Measurements from ENCODE around the gene ISM1. TPM values are rescaled to one million over a fixed set of nuclear protein-coding genes. Genes with fewer than 3 reads are reported as not detected.

The ISM1 gene
- total and polyA plus RNA-seq, 2 donors (not counting 3 experiments of a cell fraction or from before 2014, with no cell fraction given), result not detected

GRCh38 chr20:13321416-13321815, 100.3 kb downstream of the ISM1 start:
- Histone ChIP-seq H3K9me1 (replicated peaks; ENCODE audit: control insufficient read depth, extremely low read depth, insufficient read depth, low read length) (no peaks in the 10 kb centered on the region), H3K4me3 (replicated peaks in 1 of 3; ENCODE audit: insufficient read depth in 1 of 3, low read depth in 1 of 3, low read length in 3 of 3) (no peak overlapping the region), H3K9me3 (replicated peaks; ENCODE audit: control insufficient read depth, insufficient read depth, low read length) (no peaks in the 10 kb centered on the region), H3K4me1 (ENCODE audit: control insufficient read depth, extremely low read depth, insufficient read depth, low read length) (no peaks in the 10 kb centered on the region), H3K36me3 (ENCODE audit: control insufficient read depth in 2 of 2, extremely low read depth in 1 of 2, insufficient read depth in 2 of 2, low read length in 2 of 2) (no peaks in the 10 kb centered on the region), H3K9ac (replicated peaks; ENCODE audit: extremely low read depth, insufficient read depth, low read length) (no peak overlapping the region), H3K27me3 (ENCODE audit: control insufficient read depth in 2 of 2, insufficient read depth in 2 of 2, low read length in 2 of 2) (peaks cover 10 to 19% of the 10 kb centered on the region in 2 experiments), H3K4me2 (ENCODE audit: insufficient read depth, low read length) (no peak overlapping the region), H3K27ac (ENCODE audit: insufficient read depth, low read depth, low read length) (no peak overlapping the region), H4K20me1 (replicated peaks; ENCODE audit: control insufficient read depth, extremely low read depth, insufficient read depth, low read length) (no peaks in the 10 kb centered on the region), H2AFZ (ENCODE audit: low read depth, low read length) (no peak overlapping the region), H3K79me2 (ENCODE audit: control insufficient read depth, insufficient read depth, low read length) (no peaks in the 10 kb centered on the region)
- ChIA-PET CTCF (interaction anchor here (3.9 kb wide), 1 partner anchor 226 kb away, joined by 167 read pairs; no protein-coding TSS in a partner anchor), POLR2A (no interaction called here)
- FAIRE-seq, result no peak
- dilution Hi-C loops (cut with MboI; ENCODE audit: extremely low pct_ligation_motif_present, low sequenced_read_pairs) (no loop called here), intact Hi-C loops (cut with micrococcal nuclease) (no loop called here)
- no peak for TF ChIP-seq CTCF (IDR thresholded peaks at IDR 0.05; ENCODE audit: extremely low read depth in 1 of 2, insufficient read depth in 1 of 2, low read depth in 1 of 2, low read length in 2 of 2)
- no peak for TF ChIP-seq MAX (IDR thresholded peaks at IDR 0.05; ENCODE audit: insufficient read depth, insufficient read length)
- no peak for TF ChIP-seq POLR2AphosphoS5 (IDR thresholded peaks at IDR 0.05; ENCODE audit: insufficient read depth, low read depth, low read length)
- no TSS peak for BruUV-seq (replicated peaks)
- no peak for DNase-seq (ENCODE audit: low read depth, low spot score)

GRCh38 chr20:13322198-13322597, 101.1 kb downstream of the ISM1 start:
- TF ChIP-seq MYC (IDR thresholded peaks at IDR 0.05; ENCODE audit: low read depth, low read length) (no peak), POLR2AphosphoS5 (IDR thresholded peaks at IDR 0.05; ENCODE audit: insufficient read depth, low read depth, low read length) (no peak), EZH2 (IDR thresholded peaks at IDR 0.05; ENCODE audit: borderline replicate concordance, low read depth, low read length, severe bottlenecking) (no peak), JUN (IDR thresholded peaks at IDR 0.05; ENCODE audit: borderline replicate concordance, insufficient read depth, insufficient read length, low read depth) (no peak), POLR2A (IDR thresholded peaks at IDR 0.05; ENCODE audit: low read depth, low read length) (no peak), CTCF (IDR thresholded peaks at IDR 0.05; ENCODE audit: extremely low read depth in 1 of 2, insufficient read depth in 1 of 2, low read depth in 1 of 2, low read length in 2 of 2) (no peak), GATA2 (IDR thresholded peaks at IDR 0.05; ENCODE audit: insufficient read depth, insufficient read length, low read depth, low read length) (no peak), FOS (IDR thresholded peaks at IDR 0.05; ENCODE audit: borderline replicate concordance, insufficient read depth, low read length) (no peak), MAX (IDR thresholded peaks at IDR 0.05; ENCODE audit: insufficient read depth, insufficient read length) (no peak)

More at GRCh38 chr20:13322198-13322597, 101.1 kb downstream of the ISM1 start:
- Histone ChIP-seq H3K79me2 (ENCODE audit: control insufficient read depth, insufficient read depth, low read length) (no peaks in the 10 kb centered on the region), H3K9me1 (replicated peaks; ENCODE audit: control insufficient read depth, extremely low read depth, insufficient read depth, low read length) (no peaks in the 10 kb centered on the region), H3K36me3 (ENCODE audit: control insufficient read depth in 2 of 2, extremely low read depth in 1 of 2, insufficient read depth in 2 of 2, low read length in 2 of 2) (no peaks in the 10 kb centered on the region), H4K20me1 (replicated peaks; ENCODE audit: control insufficient read depth, extremely low read depth, insufficient read depth, low read length) (no peaks in the 10 kb centered on the region), H3K4me3 (replicated peaks in 1 of 3; ENCODE audit: insufficient read depth in 1 of 3, low read depth in 1 of 3, low read length in 3 of 3) (no peak overlapping the region), H3K4me2 (ENCODE audit: insufficient read depth, low read length) (no peak overlapping the region), H3K27ac (ENCODE audit: insufficient read depth, low read depth, low read length) (no peak overlapping the region), H2AFZ (ENCODE audit: low read depth, low read length) (no peak overlapping the region), H3K9ac (replicated peaks; ENCODE audit: extremely low read depth, insufficient read depth, low read length) (no peak overlapping the region), H3K4me1 (ENCODE audit: control insufficient read depth, extremely low read depth, insufficient read depth, low read length) (no peaks in the 10 kb centered on the region), H3K27me3 (ENCODE audit: control insufficient read depth in 2 of 2, insufficient read depth in 2 of 2, low read length in 2 of 2) (peaks cover 10 to 19% of the 10 kb centered on the region in 2 experiments), H3K9me3 (replicated peaks; ENCODE audit: control insufficient read depth, insufficient read depth, low read length) (no peaks in the 10 kb centered on the region)
- intact Hi-C loops (cut with micrococcal nuclease) (no loop called here), dilution Hi-C loops (cut with MboI; ENCODE audit: extremely low pct_ligation_motif_present, low sequenced_read_pairs) (no loop called here)
- POLR2A ChIA-PET, result no interaction called here
- CTCF ChIA-PET, result interaction anchor here (1.2 to 3.9 kb wide), 3 partner anchors 20 to 399 kb away, joined by 3 to 167 read pairs (median 4); no protein-coding TSS in a partner anchor
- FAIRE-seq (no peak), DNase-seq (ENCODE audit: low read depth, low spot score) (no peak)
- BruUV-seq (replicated peaks), result no TSS peak

Data from endothelial cell of umbilical vein (primary cell).